ENCODE data around the gene MN1.

MN1 gene

DNA sequence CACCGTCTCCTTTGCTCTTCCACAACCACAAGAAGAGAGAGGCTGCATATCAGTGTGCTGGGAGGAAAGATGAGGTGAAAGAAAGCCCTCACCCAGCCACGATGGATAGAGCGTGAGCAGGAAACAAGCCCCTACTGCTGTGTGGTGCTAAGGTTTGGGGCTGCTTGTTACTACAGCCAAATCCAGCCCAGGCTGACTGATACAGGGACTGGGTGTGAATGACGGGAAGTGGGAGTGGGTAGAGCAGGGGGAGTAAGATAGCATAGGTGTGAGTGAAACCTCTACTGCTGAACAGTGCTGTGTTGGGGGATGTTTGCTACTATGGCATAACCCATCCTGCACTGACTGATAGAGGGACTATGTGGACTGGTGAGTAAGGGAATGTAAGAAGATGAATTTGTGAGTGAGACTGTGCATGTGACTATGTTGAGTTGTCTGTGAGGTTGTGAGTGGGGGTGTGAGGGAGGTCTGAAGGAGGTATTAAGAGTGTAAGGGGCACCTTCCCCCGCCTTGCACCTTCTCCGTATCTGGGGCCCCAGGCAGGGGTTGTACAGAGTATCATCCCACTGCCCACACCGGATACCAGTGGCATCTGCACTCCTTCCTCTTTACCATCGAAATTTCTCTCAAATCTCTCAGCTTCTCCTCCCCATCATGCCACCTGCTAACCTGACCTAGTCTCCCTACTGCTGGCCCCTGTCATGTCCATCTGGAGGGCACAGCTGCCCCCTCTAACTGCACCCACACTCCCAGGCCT is 91.5 kb downstream of the MN1 start:
- no peak for DNase-seq

DNA sequence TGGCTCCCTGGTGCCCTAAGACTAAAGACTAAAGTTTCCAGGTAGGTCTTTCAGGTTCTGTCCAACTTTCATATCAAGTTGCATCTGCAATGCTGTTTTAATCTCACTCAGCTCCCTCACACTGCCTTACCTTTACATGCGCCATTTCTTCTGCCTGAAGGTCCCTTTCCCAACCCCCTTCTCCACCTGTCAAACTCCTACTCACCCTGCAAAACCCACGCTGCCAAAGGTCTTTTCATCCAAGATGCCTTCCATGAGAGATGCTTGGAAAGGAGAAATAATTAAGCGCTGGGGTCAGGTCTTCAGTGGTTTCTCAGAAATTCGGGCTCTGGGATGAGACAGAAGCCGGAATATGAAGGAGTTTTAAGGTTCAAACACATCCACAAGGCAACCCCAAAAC is 95.1 kb downstream of the MN1 start:
- DNase-seq = no peak

DNA sequence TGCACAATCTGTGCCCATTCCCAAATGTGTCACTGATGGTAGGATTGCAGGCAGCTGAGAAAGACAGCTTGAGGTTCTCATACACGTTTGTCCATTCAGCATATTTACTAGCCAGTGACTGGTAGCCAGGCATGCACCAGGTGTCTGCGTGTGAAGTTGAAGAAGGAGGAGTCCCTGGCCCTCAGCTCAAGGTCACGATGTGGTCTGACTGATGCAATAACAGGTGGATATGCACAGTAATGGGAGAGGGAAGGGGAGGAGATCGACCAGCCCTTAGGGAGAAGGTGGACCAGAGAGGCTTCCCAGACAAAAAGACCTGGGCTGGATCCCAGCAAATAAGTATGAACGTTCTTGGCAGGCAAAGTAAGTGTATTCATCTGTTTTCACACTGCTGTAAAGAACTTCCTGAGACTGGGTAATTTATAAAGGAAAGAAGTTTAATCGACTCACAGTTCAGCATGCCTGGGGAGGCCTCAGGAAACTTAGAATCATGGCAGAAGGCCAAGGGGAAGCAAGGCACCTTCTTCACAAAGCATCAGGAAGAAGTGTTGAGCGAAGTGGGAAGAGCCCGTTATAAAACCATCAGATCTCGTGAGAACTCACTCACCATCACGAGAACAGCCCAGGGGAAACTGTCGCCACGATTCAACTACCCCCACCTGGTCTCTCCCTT is 96.0 kb downstream of the MN1 start:
- no peak for DNase-seq

DNA sequence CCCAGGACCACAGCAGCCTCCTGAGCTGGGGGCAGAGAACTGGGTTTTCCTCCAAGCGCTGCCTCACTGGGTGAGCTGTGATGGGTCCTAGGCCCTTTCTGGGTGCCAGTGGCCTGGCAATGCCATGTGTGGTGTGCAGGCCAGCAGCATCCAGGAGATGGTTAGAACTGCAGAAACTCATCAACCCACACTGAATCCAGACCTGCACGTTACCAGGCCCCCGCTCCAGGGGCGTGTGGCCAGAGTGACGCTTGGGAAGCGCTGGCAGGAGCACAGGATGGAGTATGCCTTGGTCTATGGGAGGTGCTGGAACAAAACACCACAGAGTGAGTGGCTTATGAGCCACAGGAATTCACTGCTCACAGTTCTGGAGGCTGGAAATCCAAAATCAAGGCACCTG is 97.0 kb downstream of the MN1 start:
- DNase-seq = no peak

DNA sequence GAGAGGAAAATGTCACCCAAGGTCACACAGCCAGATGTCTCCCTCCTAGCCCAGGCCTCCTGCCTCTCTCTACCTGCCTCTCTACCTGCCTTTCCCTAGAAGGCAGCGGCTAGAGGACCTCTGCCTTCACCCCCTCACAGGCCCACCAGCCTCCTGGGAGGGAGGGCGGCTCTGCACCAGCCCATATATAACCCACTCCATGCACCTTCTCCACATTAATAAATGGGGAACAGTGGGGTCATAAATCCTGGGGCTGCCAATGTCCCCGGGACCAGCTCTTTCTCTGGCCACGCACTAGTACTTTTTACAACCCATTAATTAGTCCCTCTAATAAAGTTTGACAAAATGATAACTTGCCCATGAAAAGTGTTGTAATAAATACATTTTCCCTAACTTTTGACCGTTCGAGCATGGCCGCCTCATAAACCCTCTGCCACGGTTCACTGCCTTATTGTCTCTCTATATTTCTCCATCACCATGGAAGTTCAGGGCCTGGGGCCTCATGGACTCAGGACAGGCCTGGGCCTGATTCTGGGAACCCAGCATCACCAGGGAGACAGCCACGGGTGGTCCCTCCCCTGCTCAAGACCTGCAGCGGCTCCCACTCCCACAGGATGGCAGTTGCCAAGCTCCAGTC is 102.1 kb downstream of the MN1 start:
- no peak for DNase-seq

DNA sequence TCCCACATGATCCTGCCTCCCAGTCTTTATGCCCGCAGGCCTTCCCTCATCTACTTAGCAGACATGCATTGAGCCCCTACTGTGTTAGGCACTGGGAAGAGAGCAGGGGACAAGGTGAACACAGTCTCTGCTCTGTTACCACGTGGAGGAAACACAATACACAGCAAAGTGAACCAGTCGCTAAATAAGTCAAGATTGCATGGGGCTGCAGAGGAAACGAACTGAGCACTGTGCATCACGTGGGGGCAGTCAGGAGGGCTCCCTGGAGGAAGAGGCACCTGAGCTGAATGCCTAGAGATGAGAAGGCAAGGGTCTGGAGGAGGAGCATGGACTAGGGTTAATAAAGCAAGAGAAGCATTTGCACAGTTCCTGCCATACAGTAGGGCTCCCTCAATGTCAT is 102.7 kb downstream of the MN1 start:
- no peak for DNase-seq

Data from NCI-H1930 (cell line).